MCF 10A (cell line): Measurements from ENCODE around the gene GPC5. TPM values are rescaled to one million over a fixed set of nuclear protein-coding genes. Genes with fewer than 3 reads are reported as not detected.

ENCODE experiments used
- BruUV-seq: library from RNA; stranded (reverse); fragments of 400-500 nt; replicated peaks from 2 replicates; lab custom pipeline; 2021; lab: Mats Ljungman, UMichigan
- CTCF ChIA-PET: fragments of 300-600 bp; sonication (Branson Sonifier 250); formaldehyde crosslinking; extraction: SDS; loops from one replicate; lab custom pipeline; 2021; ENCODE audit warnings: antibody characterized with exemption, inconsistent platforms; lab: Yijun Ruan, JAX
- POLR2A ChIA-PET: fragments of 300-600, 350-650 bp; sonication (Branson Sonifier 250); formaldehyde crosslinking; extraction: SDS; loops from one replicate; lab custom pipeline; 2020; ENCODE audit warnings: antibody characterized with exemption, inconsistent platforms; lab: Yijun Ruan, JAX
- DNase-seq: peaks from one replicate; pipeline ENCODE4 v3.0.0-alpha.2; 2018; ENCODE audit not compliant: unreplicated experiment
- H3K27ac Mint-ChIP-seq: one replicate; pipeline ENCODE4 v1.8.0; 2022; ENCODE audit warnings: mild to moderate bottlenecking, low read depth, mixed read lengths; ENCODE audit not compliant: unreplicated experiment
- H3K27me3 Mint-ChIP-seq: one replicate; pipeline ENCODE4 v1.8.0; 2022; ENCODE audit warnings: mixed read lengths; ENCODE audit not compliant: insufficient read depth, unreplicated experiment
- H3K36me3 Mint-ChIP-seq: one replicate; pipeline ENCODE4 v1.8.0; 2022; ENCODE audit warnings: mild to moderate bottlenecking, moderate library complexity, mixed read lengths; ENCODE audit not compliant: insufficient read depth, unreplicated experiment
- H3K4me1 Mint-ChIP-seq: one replicate; pipeline ENCODE4 v1.8.0; 2022; ENCODE audit warnings: mixed read lengths; ENCODE audit not compliant: insufficient read depth, unreplicated experiment
- H3K4me3 Mint-ChIP-seq: one replicate; pipeline ENCODE4 v1.8.0; 2022; ENCODE audit warnings: mild to moderate bottlenecking, moderate library complexity, mixed read lengths; ENCODE audit not compliant: unreplicated experiment
- H3K9me3 Mint-ChIP-seq: one replicate; pipeline ENCODE4 v1.8.0; 2022; ENCODE audit warnings: mixed read lengths; ENCODE audit not compliant: unreplicated experiment
- CTCF ChIP-seq: fragments of 200-600 bp; IDR thresholded peaks from one replicate; pipeline ENCODE4 v1.8.0; 2022; ENCODE audit warnings: antibody characterized with exemption, mild to moderate bottlenecking; ENCODE audit not compliant: unreplicated experiment
- intact Hi-C: fragments of 100-400 bp; cut with micrococcal nuclease; formaldehyde crosslinking; loops from 2 replicates; pipeline ENCODE4 v1.14.1; 2022
- total RNA-seq: library from RNA; stranded (reverse); gene quantifications from 2 replicates; pipeline ENCODE4 v1.2.3, GENCODE V29; 2022

Gene GPC5
- total RNA-seq, 1 experiment from 2014 or later, result not detected

GRCh38 chr13:92564942-92565341 is 1166.5 kb downstream of the GPC5 start:
- BruUV-seq, result no TSS peak
- ChIA-PET POLR2A (no interaction called here), CTCF (no interaction called here)
- DNase-seq, result no peak
- Mint-ChIP-seq H3K4me3 (no peak overlapping the region), H3K27me3 (no peaks in the 10 kb centered on the region), H3K27ac (no peak overlapping the region), H3K36me3 (no peaks in the 10 kb centered on the region), H3K9me3 (no peaks in the 10 kb centered on the region), H3K4me1 (no peaks in the 10 kb centered on the region)
- intact Hi-C loops, result no loop called here
- TF ChIP-seq CTCF, result no peak

GRCh38 chr13:92566767-92567166 is 1168.3 kb downstream of the GPC5 start:
- no peaks in the 10 kb centered on the region for H3K4me1 Mint-ChIP-seq
- no peak overlapping the region for H3K27ac Mint-ChIP-seq
- no peak for DNase-seq
- TF ChIP-seq CTCF, result no peak
- BruUV-seq, result no TSS peak
- no peak overlapping the region for H3K4me3 Mint-ChIP-seq
- POLR2A ChIA-PET, result no interaction called here
- no peaks in the 10 kb centered on the region for H3K36me3 Mint-ChIP-seq
- no peaks in the 10 kb centered on the region for H3K9me3 Mint-ChIP-seq
- CTCF ChIA-PET, result interaction anchor here (0.8 kb wide), 1 partner anchor 37 kb away, joined by 3 read pairs; no protein-coding TSS in a partner anchor
- intact Hi-C loops, result no loop called here
- no peaks in the 10 kb centered on the region for H3K27me3 Mint-ChIP-seq

- DNase-seq, result no peak
- Mint-ChIP-seq H3K36me3 (no peaks in the 10 kb centered on the region), H3K27ac (no peak overlapping the region), H3K4me1 (peaks cover 9% of the 10 kb centered on the region), H3K9me3 (no peaks in the 10 kb centered on the region), H3K4me3 (no peak overlapping the region), H3K27me3 (no peaks in the 10 kb centered on the region)
- no TSS peak for BruUV-seq
- intact Hi-C loops, result no loop called here
- ChIA-PET POLR2A (no interaction called here), CTCF (interaction anchor here (1.2 to 1.5 kb wide), 2 partner anchors 18 to 23 kb away, joined by 3 read pairs; no protein-coding TSS in a partner anchor)
- TF ChIP-seq CTCF, result no peak
Measured at GRCh38 chr13:92572190-92572589, 1173.8 kb downstream of the GPC5 start.

- Mint-ChIP-seq H3K4me1 (peaks cover 9% of the 10 kb centered on the region), H3K9me3 (no peaks in the 10 kb centered on the region), H3K4me3 (no peak overlapping the region), H3K27me3 (no peaks in the 10 kb centered on the region), H3K36me3 (no peaks in the 10 kb centered on the region), H3K27ac (peak overlapping the region; percentile 50)
- ChIA-PET POLR2A (no interaction called here), CTCF (interaction anchor here (0.6 to 1.5 kb wide), 3 partner anchors 16 to 117 kb away, joined by 3 to 4 read pairs (median 3); no protein-coding TSS in a partner anchor)
- no TSS peak for BruUV-seq
- intact Hi-C loops, result no loop called here
- TF ChIP-seq CTCF, result peak; percentile 7
- peak; percentile 22 for DNase-seq
Measured at GRCh38 chr13:92573467-92574057, 1175.1 kb downstream of the GPC5 start.
